ENCODE results near the gene PKHD1.

- TF ChIP-seq, protein P1, sequence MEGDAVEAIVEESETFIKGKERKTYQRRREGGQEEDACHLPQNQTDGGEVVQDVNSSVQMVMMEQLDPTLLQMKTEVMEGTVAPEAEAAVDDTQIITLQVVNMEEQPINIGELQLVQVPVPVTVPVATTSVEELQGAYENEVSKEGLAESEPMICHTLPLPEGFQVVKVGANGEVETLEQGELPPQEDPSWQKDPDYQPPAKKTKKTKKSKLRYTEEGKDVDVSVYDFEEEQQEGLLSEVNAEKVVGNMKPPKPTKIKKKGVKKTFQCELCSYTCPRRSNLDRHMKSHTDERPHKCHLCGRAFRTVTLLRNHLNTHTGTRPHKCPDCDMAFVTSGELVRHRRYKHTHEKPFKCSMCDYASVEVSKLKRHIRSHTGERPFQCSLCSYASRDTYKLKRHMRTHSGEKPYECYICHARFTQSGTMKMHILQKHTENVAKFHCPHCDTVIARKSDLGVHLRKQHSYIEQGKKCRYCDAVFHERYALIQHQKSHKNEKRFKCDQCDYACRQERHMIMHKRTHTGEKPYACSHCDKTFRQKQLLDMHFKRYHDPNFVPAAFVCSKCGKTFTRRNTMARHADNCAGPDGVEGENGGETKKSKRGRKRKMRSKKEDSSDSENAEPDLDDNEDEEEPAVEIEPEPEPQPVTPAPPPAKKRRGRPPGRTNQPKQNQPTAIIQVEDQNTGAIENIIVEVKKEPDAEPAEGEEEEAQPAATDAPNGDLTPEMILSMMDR (IDR thresholded peaks at IDR 0.05) = no peak
- no peak for TF ChIP-seq REST (IDR thresholded peaks at IDR 0.05; ENCODE audit: insufficient read depth in 1 of 2, low read depth in 2 of 2, low read length in 1 of 2)
- no peak for TF ChIP-seq POLR2AphosphoS5 (IDR thresholded peaks at IDR 0.05; ENCODE audit: low read depth, low read length)
- TF ChIP-seq TCF7L2 (IDR thresholded peaks at IDR 0.05; ENCODE audit: low read depth, low read length) = no peak
- TF ChIP-seq SIN3A (IDR thresholded peaks at IDR 0.05; ENCODE audit: borderline replicate concordance, insufficient read depth, low read depth, low read length) = no peak
Observed at GRCh38 chr6:51616243-51616642, 471.2 kb downstream of the PKHD1 start.
